ENCODE data around the gene MED12L.

Gene MED12L

DNA sequence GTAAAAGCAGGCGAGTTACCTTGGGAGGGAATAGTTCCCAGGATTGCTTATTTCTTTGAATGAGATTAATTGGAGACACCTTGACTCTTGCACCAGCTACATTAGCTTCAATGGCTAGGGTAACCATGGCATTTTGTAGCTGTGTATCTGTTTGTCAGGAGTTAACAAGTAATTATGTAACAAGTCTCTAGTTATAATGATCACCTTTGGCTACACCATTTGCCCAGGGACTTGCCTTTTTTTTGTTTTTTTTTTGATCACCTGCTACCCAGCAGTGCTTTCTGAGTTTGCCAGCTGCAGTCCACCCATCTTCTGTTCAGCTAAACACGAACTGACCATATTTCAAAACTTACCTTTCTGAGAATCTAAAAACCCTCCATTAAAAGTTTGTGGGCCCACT lies 2.2 kb downstream of the MED12L start:
- DNase-seq, result no peak

DNA sequence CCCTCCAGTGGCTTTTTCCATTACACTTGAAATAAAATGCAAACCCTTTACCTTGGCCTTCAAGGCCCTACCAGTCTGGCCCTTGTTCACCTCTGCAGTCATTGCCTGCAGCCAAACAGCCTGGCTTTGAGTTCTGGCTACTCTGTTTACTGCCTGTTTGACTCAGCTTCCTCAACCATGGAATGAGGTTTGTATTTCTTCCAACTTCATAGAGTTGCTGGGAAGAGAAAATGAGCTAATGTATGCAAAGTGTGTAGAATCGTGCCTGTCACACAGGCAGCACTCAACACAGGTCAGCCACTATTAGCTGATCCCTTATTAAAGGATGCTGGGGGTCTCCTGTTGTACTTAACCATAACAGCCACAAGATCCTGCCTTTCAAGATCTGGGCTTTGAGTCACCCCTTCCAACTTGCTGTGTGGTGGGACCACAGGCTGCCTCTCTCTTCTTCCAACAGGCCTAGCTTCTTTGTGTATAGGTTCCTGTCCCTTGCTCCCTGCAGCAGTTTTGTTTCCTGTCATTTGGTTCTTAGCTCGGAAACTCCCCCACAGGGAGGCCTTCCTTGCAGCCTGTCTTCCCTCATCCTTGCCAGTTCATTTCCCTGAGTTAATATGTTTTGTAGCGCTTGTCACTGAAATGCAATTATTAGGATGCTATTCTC lies 6.4 kb downstream of the MED12L start:
- peak; percentile 67 for DNase-seq

DNA sequence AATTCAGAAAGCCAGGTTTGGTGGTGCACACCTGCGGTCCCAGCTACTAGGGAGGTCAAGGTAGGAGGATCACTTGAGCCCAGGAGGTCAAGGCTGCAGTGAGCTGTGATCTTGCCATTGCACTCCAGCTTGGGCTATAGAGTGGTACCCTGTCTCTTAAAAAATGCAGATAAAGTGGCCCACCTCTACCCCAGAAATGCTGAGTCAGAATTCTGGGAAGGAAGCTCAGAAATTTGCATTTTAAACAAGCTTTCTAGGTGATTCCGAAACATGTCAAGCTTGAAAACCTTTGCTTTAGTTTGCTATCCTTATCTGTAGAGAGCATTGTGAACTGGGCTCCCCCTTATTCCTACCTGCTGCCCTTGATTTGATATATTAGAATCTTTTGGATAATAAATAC lies 7.7 kb downstream of the MED12L start:
- no peak for DNase-seq

DNA sequence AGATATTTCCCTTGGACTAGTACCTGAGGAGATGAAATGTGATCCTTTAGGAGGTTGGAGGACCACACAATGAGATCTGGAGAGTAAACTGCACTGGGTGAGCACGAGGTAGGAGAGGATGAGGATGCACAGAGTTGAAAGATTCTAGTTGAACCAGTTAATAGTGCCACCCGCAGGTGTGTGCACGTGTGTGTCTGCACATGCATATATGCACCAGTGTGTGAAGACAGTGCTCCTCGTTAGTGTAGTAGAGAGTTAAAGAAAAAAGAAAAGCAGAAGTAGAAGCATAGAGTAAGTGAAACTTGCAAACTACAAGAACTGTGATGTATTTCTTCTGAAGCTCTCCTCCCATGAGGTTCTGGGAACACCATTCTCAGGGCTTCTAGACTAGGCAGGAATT lies 8.4 kb downstream of the MED12L start:
- no peak for DNase-seq

DNA sequence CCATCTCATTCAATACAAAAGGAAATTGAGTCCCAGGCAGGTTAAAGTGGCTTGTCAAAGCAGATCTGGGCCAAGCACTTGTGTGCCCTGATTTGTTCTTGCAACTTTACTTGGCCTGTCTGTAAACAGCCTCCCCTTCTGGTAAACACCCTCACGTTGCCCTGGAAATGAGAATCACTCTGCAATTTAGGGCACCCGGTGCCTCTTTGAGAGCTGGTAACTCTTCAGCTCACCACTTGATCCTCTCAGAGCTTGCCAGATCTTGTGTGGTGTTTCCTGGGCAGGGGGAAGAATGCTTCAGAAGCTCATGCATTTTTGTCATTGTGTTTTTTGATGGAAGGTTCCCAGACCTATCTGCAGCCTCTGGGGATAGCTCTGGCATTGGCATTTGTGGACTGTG lies 11.3 kb downstream of the MED12L start:
- DNase-seq, result no peak

DNA sequence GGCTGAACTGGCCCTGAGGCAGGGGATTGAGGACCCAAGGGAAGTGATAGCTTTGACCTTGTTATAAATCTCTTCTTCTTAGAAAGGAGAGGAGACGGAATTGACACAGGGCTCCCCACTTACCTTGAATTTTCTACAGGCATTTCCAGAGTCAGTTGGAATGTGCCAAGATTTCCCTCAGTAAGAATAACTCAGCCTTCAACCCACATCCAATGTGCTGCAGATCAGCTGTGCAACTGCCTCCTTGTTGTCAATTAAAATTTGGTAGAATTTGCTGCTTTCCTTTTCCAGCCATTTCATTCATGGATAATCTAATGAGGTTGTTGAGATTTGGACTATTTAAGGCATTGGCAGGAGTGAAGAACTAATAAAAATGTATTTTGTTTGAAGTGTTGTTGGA lies 14.6 kb downstream of the MED12L start:
- DNase-seq, result no peak

DNA sequence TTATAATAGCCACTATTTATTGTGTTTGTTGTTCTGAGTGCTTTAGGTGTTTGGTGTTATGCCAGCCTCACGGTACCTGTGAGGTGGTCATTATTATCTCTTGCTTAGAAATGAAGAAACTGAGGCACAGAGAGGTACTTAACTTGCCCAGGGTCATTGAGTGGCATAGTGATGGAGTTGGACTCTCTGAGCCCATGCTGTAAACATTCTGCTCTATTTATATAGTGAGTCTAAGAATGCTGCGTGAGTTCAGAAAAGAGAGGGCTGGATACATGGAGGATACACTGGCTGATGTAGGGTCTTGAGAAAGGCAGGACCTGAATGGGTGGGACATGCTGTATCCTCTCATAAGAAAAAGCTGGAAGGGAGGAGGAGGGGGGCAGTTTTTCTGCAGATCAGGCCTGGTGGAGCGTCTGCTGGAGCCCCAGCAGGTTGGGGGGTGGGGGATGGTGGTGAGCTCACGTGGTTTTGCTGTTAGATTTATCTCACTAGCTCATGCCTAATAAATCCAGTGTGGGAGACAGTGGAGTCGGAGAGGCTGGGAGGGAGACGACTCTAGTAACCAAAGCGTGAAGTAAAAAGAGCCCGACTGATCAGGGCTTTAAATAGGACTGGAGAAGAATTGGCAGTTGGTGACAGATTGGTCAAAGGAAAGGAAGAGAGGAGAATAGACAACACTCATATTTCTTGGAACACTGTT lies 16.0 kb downstream of the MED12L start:
- DNase-seq, result no peak

DNA sequence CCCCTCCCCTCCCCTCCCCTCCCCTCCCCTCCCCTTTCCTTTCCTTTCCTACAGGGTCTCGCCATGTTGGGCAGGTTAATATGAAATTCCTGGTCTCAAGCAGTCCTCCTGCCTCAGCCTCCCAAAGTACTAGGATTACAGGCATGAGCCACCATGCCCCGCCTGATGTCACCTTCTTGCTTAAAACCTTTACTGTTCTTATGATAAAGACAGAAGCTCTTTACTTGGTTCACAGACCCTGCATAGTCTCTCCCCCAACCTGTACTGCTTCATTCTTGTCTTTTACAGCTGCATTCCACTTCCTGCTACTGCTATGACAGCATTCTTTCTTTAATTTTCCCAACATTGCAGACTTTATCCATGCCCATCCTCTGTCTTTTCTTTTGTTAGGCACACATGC lies 20.8 kb downstream of the MED12L start:
- DNase-seq, result peak; percentile 73

DNA sequence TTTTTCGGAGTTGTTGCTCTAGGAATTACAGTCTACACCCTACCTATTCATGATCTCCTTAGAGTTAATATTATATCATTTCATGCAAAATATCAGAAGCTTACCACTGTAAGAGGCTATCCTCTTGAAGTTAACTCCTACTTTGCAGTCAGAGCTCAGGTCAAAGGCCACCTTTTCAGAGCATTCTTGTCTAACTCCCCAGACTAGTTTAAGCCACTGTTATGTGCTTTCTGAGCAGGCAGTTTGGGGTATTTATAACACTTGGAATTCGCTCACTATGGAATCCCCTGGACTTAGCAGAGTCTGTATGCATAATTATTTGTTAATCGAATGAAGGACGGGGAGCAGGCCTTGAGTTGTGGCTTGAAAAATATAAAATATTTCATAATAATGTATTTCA lies 21.7 kb downstream of the MED12L start:
- peak; percentile 66 for DNase-seq

DNA sequence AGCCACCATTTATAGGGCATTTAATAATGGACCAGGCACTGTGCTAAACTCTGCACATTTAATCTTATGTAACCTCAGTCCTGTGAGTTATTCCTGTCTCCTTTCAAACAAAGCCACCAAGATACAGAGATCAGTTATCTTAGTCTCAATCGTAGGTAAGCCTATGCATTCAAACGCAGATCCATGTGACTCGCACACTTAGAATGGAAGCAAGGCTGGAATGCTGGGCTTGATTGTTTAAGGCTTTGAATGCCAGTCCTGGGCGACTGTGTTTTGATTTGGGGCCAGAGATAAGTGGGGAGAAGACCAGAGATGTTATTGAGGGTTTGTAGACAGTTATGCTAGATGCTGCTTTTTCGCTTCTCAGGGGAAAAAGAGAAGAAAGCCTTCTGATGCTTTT lies 22.2 kb downstream of the MED12L start:
- peak; percentile 88 for DNase-seq

DNA sequence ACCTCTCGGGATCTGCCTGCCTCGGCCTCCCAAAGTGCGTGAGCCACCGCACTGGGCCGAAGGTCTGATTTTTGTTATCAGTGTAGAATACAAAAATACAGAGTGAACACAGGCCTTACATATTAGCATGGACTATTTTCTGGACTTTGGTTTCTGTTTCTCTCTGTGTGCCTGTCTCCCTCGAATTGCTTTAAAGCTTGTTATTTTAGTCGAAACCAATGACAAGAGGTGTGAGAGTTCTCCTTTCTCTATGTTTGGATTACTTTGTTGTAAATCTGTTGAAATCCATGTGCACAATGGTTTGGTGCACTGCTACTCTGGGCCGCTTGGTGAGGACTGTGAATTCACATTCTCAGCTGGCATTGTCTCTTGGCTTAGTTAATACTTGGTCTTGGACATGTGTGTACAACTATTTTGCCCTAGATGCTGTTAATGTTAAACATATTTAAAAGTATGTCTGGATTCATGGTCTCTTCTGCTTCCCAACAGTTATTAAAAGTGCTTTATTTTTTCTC lies 23.9 kb downstream of the MED12L start:
- no peak for DNase-seq

DNA sequence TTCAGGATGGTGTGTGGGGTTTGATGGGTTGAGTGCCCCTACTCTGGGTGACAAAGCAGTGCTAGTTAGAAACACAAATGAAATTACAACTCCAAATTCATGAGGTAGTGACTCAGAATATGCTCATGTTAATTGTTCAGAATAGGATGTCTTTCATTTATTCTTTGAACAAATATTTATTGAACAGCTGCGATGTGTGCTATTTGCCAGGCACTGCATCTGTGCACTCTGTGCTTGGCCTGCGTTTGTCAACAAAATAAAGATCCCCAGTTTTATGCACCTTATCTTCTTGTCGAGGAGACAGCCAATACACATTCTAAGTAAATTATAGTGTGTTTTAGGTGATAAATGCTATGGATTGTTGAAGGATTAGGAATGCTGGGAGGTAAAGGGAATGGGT lies 27.3 kb downstream of the MED12L start:
- DNase-seq, result no peak

DNA sequence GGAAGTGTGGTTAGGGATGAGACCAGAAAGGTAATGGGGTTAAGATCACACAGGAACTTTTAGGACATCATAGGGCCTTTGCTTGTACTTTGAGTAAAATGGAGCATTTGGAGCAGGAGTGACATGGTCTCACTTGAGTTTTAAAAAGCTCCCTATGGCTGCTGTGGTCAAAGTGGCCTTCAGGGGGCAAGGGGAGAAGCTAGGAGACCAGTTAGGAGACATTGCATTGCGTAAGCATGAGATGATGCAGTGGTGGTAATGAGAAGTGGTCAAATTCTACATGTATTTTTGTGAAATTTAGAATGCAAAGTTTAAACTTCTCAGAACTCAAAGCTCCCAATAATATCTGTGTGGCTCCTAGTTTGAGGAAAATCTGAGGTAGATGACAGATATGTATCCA lies 27.9 kb downstream of the MED12L start:
- no peak for DNase-seq

DNA sequence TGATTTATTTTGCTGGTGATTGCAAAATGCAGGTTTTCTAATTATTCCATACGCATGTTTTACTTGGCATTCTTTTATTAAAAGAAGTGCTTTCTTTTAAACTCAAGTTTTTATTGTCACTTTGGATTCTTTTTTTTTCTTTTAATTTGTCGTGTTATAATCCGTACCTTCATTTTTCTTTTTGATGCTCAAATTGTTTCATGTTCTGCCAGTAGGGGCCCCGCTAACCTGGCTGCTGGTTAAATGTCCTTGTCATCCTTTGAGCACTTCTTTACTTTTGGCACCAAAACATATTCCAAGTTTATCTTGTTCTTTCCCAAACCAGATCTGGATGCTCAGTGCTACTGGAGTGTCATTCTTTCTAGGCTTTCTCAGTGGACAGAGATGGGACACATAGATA lies 31.6 kb downstream of the MED12L start:
- no peak for DNase-seq

DNA sequence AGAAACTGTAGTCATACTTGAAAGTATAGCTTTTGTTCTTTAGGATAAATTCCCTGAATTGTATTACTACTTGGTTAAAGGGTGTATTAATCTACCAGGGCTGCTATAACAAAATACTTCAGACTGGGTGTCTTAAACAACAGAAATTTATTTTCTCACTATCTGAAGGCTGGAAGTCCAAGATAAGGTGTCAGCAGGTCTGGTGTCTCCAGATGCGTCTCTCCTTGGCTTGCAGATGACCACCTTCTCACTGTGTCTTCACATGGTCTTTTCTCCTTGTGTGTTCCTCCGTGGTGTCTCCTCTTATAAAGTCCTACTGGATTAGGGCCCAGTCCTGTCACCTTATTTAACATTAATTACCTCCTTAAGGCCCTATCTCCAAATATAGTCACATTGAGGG lies 33.7 kb downstream of the MED12L start:
- no peak for DNase-seq

DNA sequence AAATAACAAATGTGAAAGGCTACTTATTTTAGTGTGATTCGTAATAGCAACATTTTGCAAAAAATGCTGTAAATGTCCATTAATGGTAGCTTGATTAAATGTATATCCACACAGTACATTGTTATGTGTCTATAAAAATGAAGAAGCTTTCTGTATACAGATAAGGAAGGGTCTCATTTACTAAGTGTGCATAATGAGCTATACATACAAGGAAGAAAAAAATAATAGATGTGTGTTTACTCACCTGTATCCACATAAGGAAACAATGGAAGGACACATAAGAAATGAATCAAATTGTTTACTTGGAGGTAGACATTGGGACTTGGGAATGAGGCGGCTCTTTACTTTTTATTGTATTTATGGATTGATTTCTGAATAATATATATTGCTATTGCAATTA lies 34.9 kb downstream of the MED12L start:
- DNase-seq, result no peak

DNA sequence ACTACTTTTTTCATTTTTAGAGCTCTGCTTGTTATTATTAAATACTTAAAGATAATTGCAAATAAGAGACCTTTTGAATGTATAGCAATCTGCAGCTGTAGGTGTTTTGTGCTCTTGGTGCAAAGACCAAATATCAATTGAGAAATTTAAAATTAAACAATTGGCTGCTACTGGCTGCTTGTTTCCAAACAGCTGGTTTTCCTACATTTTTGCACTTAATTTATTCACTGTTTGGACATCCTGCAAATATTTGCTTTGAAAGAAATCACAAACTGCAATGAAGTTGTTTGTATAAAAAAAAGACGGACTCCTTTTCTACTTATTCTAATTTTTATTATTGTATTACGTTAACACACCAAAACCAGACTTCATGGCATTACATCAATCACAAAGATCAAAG lies 35.6 kb downstream of the MED12L start:
- no peak for DNase-seq

DNA sequence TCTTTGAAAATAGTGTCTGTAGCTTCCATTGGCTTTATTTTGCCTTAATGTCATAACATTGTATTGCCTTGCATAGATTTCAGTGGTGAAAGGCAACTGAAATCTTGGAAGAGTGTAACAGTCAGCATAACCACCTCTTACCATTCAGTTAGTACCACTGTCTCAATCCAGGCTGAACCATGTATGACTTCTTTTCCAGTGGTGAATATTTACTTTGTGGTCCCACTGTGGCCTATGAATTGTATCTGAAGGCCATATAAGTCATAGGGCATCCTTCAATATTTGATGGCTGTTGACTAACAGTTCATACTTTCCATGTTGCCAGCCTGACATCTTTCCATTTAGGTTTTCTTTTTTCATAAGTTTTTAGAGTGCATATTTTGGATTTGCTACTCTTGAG lies 38.4 kb downstream of the MED12L start:
- no peak for DNase-seq

DNA sequence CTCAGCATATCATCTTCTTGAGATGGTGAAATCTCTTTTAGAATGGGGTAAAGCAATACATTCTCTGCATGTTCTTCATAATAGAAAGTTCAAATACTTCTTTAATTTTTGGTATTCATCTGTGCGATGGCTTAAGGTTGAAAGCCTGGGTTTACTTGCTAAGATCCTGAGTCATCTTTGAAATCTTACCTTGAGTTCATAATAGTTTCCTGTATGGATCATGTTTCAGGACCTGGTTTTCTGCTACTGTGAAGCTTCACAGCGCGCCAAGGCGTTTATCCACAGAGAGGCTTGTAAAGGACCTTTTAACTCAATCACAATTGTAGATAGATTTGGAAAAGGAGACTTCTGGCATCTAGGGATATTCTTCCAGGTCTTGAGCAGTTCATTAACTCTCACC lies 39.0 kb downstream of the MED12L start:
- no peak for DNase-seq

DNA sequence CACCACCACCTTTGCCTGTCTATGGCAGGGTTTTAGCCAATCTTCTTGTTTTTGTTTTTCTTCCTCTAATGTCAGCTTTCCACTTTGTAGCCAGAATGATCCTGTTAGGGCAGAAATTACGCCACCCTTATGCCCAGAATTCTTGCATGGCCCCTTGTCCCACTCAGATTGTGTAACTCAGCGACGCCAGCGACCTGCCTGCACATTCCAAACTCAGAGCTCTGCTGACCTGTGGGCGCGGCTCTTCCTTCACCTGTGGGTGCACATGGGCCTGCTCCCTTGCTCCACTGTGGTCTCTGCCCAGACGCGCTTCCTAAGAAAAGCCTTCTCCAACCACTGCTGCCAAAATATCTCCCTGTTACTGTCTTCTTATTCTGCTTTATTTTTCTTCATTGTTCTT lies 45.0 kb downstream of the MED12L start:
- no peak for DNase-seq

DNA sequence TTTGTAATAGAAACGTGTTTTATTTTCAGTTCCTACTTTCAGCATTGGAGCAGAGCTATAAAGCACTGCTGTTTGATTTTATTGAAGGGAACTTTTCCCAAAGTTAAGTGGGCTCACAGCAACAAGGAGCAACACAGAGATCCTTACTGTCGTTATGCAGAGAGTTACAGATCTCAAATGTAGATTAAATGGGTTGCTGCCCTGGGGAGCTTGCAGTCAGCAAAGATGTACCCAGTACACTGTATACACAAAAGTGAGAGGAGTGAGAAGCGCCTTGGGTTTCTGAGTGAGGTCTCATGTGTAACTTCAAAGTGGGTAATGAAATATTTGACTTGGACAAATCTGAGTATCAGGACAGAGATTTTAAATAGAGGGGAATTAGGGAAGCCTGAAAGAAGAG lies 47.7 kb downstream of the MED12L start:
- DNase-seq, result no peak

DNA sequence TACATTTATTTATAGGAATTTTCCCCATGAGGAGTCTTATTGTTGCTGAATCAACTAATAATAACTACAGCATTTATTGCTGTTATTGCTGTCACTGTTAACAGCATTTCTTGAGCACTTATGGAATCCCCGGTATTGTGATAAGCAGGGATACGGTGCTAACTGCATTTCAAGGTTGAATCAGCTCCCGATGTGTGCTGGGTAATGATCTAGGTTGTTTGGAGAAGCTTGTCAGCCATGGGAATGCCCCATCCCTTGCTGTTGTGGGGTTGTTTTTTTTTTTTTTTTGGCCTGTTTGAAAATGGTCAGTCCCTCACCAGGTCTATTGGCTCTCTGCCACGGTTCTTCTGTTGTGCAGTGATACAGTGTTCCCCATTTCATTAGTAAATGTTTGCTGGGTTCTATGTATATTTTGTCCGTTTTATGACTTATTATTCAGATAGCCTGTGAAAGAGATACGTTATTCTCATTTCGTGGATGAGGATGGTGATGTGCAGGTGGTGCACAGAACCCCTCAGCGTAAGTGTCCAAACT lies 48.5 kb downstream of the MED12L start:
- DNase-seq, result no peak

DNA sequence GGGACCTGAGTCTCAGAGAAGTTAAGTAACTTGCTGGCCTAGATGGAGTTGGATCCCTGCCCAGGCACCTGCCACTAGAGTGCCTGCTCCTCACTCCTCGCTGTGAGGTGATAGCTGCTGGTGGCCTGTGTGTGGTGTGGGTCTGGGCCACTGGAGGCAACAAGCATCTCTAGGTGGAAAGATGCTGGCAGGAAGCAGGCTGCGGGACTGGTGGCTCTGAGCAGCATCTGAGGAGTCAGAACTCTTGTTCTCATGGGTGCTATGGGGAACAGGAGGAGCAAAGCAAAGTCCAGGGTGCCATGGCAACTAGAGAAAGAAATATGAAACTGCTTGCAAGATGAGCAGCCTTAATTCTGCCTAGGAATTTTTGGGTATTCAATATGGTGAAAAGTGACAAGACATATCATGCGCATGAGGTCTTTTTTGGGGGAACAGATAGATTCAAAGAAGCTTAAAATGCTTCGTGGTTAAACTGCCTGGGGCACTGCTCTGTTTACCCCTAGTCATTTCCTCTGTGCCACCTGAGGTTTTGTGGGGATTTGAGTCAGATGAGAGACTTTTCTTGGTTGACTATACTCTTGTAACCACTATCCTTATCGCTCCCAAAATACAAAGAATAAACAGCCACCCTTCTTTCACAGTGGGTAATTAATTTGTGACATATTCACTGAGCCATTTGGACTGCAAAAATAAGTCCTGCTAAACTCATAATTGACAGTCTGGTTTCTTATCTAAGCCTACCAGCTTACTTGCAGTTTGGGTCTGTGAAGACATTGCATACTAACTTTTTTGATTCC lies 50.3 kb downstream of the MED12L start:
- DNase-seq, result no peak

DNA sequence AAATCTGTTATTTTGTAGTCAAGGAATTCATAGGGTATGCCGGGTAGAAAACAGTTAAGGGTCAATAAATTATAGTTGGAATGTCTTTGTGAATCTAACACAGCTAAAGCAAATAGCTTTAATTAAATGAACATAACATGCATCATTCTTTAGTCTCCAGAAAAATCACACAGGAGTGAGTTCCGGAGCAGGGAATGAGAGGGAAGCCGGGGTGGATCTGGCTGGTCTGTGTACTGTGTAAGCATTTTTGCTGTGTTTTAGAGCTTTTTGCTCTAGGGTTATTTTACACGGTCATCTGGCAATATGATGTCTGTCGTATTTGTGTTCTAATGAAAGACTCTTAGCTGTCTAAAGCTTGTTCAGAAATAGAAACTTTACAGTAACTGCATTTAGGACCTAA lies 57.5 kb downstream of the MED12L start:
- DNase-seq, result no peak

All from islet precursor cell (in vitro differentiated cells).